Activated naive CD8-positive, alpha-beta T cell treated with anti-CD3 and anti-CD28 coated beads for 36 hours (primary cell): ENCODE data around the gene PGAM1. TPM values are rescaled to one million over a fixed set of nuclear protein-coding genes. Genes with fewer than 3 reads are reported as not detected.

ENCODE experiments used
- DNase-seq: peaks from one replicate; pipeline ENCODE4 v3.0.0; 2021
- H3K27ac Mint-ChIP-seq: one replicate; pipeline ENCODE4 v1.8.0; 2022; ENCODE audit warnings: mild to moderate bottlenecking, moderate library complexity, mixed read lengths
- H3K27me3 Mint-ChIP-seq: one replicate; pipeline ENCODE4 v1.8.0; 2022; ENCODE audit warnings: mild to moderate bottlenecking, mixed read lengths
- H3K36me3 Mint-ChIP-seq: one replicate; pipeline ENCODE4 v1.8.0; 2021; ENCODE audit warnings: mild to moderate bottlenecking, mixed read lengths
- H3K4me1 Mint-ChIP-seq: one replicate; pipeline ENCODE4 v1.8.0; 2021; ENCODE audit warnings: mixed read lengths
- H3K4me3 Mint-ChIP-seq: one replicate; pipeline ENCODE4 v1.8.0; 2022; ENCODE audit warnings: mild to moderate bottlenecking, moderate library complexity, mixed read lengths
- H3K9me3 Mint-ChIP-seq: one replicate; pipeline ENCODE4 v1.8.0; 2022; ENCODE audit warnings: mixed read lengths
- total RNA-seq, 2 experiments: library from RNA; stranded (reverse); gene quantifications; one replicate each; pipeline ENCODE4 v1.2.3, GENCODE V29; 2021

PGAM1 gene
- total RNA-seq: 100 to 1,000 TPM; 933 to 982 TPM

DNA sequence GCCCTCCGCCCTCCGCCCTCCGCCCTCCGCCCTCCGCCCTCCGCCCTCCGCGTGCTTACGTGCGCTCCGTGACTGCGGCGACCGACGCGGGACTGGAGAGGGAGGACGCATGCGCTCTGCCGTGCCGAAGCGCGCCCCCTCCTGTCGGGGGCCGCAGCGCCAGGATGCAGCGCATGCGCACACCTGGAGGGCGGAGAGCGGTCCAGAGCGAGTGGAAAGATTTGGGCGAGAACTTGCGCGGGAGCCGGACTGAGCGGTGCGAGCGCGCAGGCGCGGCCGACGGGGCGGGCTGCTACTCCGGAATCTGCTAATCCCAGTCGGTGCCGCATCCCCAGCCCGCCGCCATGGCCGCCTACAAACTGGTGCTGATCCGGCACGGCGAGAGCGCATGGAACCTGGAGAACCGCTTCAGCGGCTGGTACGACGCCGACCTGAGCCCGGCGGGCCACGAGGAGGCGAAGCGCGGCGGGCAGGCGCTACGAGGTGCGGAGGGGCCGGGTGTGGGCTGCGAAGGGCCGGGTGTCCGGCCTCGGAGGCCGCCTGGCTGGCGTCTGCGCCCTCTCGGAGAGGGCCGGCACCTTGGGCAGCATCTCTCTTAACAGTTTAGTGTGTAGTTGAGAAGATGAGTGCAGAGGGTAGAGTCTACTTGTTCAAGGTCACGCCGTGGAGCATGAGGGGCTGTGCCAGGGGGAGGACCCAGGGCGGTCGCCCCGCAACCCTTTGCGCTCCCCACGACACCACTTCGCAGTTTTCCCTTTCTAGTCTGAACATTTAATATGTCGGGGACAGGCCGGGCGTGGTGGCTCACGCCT lies at the start of gene PGAM1:
TSS of gene PGAM1 (plus strand) at position 228 of the 812 bp plus-strand sequence. CDS start at position 345, 117 bp downstream.
- peaks cover 50% of the 10 kb centered on the region for H3K36me3 Mint-ChIP-seq
- peaks cover 49% of the 10 kb centered on the region for H3K4me1 Mint-ChIP-seq
- DNase-seq: peak; percentile 98
- H3K9me3 Mint-ChIP-seq: peaks cover 1% of the 10 kb centered on the region
- peaks cover 3% of the 10 kb centered on the region for H3K27me3 Mint-ChIP-seq
- H3K4me3 Mint-ChIP-seq: peak within 1 kb of the TSS; percentile 89
- peak within 1 kb of the TSS; percentile 96 for H3K27ac Mint-ChIP-seq

GRCh38 chr10:97376413-97376812 lies 49.6 kb upstream of the PGAM1 start:
- Mint-ChIP-seq H3K27ac (no peak overlapping the region), H3K9me3 (no peaks in the 10 kb centered on the region), H3K4me1 (no peaks in the 10 kb centered on the region), H3K36me3 (peaks cover 12% of the 10 kb centered on the region), H3K4me3 (no peak overlapping the region), H3K27me3 (no peaks in the 10 kb centered on the region)
- DNase-seq: no peak

DNA sequence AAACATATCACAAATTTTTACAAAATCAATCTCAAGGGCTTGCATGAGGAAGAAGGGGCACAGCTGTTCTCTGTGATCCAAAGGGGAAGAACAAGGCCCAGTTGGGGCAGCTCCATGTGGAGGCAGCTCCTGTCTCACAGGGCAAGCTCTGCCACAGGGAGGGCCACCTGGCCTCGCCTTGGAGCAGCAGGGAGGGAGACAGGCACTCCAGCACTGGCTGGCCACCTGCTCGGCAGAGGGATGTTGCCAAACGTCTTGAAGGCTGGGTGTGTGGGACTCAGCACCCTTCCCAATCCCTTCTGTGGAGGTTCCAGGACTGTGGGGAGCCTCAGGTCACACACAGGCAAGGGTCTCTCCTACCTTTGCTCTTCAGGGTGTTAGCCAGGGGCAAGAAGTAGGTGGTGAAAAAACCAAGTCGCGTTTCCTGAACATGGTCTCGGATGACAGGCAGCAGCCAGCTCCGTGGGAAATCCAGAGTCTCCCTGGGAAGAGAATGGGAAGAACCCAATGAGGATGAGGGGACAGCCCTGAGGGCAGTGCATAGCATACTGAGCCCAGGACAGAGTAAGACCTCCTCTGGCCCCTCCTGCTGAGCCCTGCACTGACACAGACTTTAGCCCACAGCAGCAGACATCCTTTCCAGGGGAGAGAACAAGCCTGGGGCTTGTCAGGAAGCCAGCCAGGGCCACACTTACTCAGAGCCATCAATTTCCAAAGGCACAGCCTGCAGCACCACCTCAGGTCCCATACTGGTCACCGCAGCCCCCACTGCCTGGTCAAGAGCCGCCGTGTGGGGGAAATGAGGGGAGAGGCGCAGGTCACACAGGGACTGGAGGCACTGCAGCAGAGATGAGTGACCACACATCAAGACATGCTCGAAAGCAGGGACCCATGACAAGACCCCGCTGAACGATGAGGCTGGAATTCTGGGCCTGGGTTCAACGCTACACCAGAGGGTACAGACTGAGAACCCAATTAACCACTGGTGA lies 46.8 kb upstream of the PGAM1 start:
- Mint-ChIP-seq H3K9me3 (no peaks in the 10 kb centered on the region), H3K4me1 (no peaks in the 10 kb centered on the region), H3K36me3 (peaks cover 7% of the 10 kb centered on the region), H3K27ac (no peak overlapping the region), H3K27me3 (no peaks in the 10 kb centered on the region), H3K4me3 (no peak overlapping the region)
- no peak for DNase-seq

DNA sequence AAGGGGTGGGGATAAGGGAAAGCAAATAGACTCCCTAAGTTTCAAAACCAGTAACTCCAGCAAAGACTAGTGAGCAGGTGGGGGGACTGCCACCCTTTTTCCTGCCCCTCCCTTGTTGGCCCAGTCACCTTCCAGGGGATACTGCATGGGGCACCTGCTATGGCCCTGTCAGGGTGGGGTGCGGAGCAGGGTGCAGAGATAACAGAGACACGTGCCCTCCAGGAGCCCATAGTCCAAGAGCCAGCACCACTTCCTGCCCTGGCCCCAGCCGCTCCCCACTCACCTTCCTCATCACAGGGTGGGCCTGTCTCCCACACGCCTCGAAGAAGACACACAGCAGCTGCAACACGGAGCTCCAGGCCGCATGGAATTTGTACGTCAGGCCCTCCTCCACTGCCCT lies 45.5 kb upstream of the PGAM1 start:
- H3K36me3 Mint-ChIP-seq: peaks cover 4% of the 10 kb centered on the region
- no peak for DNase-seq
- H3K27ac Mint-ChIP-seq: no peak overlapping the region
- H3K9me3 Mint-ChIP-seq: no peaks in the 10 kb centered on the region
- no peak overlapping the region for H3K4me3 Mint-ChIP-seq
- H3K27me3 Mint-ChIP-seq: no peaks in the 10 kb centered on the region
- H3K4me1 Mint-ChIP-seq: no peaks in the 10 kb centered on the region

GRCh38 chr10:97381626-97382025 lies 44.4 kb upstream of the PGAM1 start:
- H3K4me1 Mint-ChIP-seq: no peaks in the 10 kb centered on the region
- no peaks in the 10 kb centered on the region for H3K9me3 Mint-ChIP-seq
- no peak for DNase-seq
- no peak overlapping the region for H3K27ac Mint-ChIP-seq
- no peaks in the 10 kb centered on the region for H3K27me3 Mint-ChIP-seq
- H3K36me3 Mint-ChIP-seq: peaks cover 3% of the 10 kb centered on the region
- no peak overlapping the region for H3K4me3 Mint-ChIP-seq

DNA sequence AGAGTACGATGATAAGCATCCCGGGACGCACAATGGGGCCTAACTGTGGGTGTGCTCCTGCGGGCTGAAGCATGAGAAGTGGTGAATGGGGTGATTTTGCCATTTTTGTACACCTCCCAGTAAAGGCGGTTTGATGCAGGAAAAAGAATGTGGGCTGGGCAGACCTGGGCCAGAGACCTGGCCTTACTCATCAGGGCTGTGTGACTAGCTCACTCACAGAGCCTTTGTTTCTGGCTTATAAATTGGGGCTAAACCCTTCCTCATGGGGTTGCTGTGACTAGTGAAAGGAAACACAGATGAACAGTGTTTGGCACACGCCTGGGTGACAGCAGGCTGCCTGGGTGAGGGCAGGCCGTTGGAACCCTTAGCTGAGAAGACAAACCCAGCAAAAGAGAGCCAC lies 42.8 kb upstream of the PGAM1 start:
- no peak overlapping the region for H3K4me3 Mint-ChIP-seq
- no peaks in the 10 kb centered on the region for H3K27me3 Mint-ChIP-seq
- no peak overlapping the region for H3K27ac Mint-ChIP-seq
- no peaks in the 10 kb centered on the region for H3K4me1 Mint-ChIP-seq
- no peak for DNase-seq
- H3K9me3 Mint-ChIP-seq: no peaks in the 10 kb centered on the region
- H3K36me3 Mint-ChIP-seq: peaks cover 7% of the 10 kb centered on the region

GRCh38 chr10:97384156-97384555 lies 41.8 kb upstream of the PGAM1 start:
- no peak for DNase-seq
- Mint-ChIP-seq H3K36me3 (peaks cover 13% of the 10 kb centered on the region), H3K4me1 (no peaks in the 10 kb centered on the region), H3K4me3 (no peak overlapping the region), H3K9me3 (no peaks in the 10 kb centered on the region), H3K27me3 (no peaks in the 10 kb centered on the region), H3K27ac (no peak overlapping the region)

DNA sequence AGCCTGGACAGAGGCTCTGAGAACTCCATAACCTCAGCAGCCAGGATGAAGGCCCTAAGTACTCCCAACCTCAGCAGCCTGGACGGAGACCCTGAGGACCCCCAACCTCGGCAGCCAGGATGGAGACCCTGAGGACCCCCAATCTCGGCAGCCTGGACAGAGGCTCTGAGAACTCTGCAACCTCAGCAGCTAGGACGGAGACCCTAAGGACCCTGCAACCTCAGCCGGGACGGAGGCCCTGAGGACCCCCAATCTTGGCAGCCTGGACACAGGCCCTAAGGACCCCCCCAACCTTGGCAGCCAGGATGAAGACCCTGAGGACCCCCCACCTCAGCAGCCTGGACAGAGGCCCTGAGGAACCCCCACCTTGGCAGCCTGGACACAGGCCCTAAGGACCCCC lies 41.4 kb upstream of the PGAM1 start:
- Mint-ChIP-seq H3K27ac (no peak overlapping the region), H3K36me3 (peaks cover 13% of the 10 kb centered on the region), H3K4me3 (no peak overlapping the region), H3K9me3 (no peaks in the 10 kb centered on the region), H3K4me1 (no peaks in the 10 kb centered on the region), H3K27me3 (no peaks in the 10 kb centered on the region)
- no peak for DNase-seq

DNA sequence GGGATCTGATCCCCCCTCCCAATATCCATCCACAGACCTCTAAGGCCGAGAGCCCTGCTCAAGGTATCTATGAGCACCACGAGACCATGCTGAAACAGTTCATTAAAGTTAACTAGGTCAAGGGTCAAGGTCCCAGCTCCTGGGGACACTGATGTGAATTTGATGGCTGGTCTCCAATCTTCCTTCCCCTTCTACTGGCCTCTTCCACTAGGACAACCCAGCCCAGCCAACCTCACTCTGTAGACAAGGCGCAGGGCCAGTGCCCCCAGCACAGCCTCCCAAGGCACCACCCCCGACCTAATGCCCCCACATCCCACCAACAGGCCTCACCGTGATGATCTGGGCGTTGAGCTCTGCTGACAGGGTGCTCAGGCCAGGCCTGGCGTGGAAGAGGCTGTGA lies 40.4 kb upstream of the PGAM1 start:
- no peak overlapping the region for H3K27ac Mint-ChIP-seq
- peaks cover 13% of the 10 kb centered on the region for H3K36me3 Mint-ChIP-seq
- no peaks in the 10 kb centered on the region for H3K4me1 Mint-ChIP-seq
- no peak overlapping the region for H3K4me3 Mint-ChIP-seq
- no peak for DNase-seq
- no peaks in the 10 kb centered on the region for H3K27me3 Mint-ChIP-seq
- no peaks in the 10 kb centered on the region for H3K9me3 Mint-ChIP-seq

DNA sequence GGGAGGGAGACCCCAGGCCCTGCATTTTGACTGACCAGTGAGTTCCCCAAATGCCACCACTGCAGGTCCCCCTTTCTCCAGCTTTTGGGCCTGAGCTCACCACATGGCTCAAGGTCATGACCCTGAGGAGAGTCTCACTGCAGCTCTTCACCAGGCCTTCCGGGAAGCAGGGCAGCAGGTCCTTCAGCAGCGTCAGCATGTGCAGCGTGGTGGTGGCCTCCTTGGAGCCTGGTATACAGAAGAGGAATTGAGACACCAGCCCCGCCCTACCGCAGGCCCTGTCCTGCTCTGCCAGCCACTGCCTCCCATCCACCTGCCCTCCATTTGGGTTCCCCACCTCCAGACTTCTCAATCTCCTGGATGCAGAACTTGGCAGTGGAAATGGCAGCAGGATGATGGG lies 37.8 kb upstream of the PGAM1 start:
- Mint-ChIP-seq H3K9me3 (no peaks in the 10 kb centered on the region), H3K36me3 (peaks cover 16% of the 10 kb centered on the region), H3K4me1 (peaks cover 1% of the 10 kb centered on the region), H3K4me3 (no peak overlapping the region), H3K27me3 (no peaks in the 10 kb centered on the region), H3K27ac (no peak overlapping the region)
- DNase-seq: no peak

DNA sequence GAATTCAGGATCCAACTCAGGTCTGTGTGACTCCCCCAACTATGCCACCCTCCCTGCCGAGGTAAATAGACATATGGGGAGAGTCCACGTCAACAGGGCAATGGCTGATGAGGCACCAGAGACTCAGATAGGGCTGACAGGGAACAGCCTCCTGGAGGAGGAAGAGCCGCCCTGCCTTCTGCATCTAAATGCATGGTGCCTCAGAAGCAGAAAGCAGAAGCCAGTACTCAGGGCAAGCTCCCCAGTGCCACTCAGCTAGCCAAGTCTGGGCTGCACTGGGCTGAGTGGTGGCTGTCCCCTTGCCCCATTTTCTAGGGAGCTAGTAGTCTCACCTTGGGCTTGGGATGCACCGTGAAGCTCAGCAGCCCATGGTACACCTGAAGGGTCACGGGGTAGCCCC lies 35.9 kb upstream of the PGAM1 start:
- Mint-ChIP-seq H3K4me1 (peaks cover 6% of the 10 kb centered on the region), H3K36me3 (peaks cover 24% of the 10 kb centered on the region), H3K9me3 (no peaks in the 10 kb centered on the region), H3K4me3 (no peak overlapping the region), H3K27me3 (no peaks in the 10 kb centered on the region), H3K27ac (no peak overlapping the region)
- DNase-seq: no peak

GRCh38 chr10:97393034-97393573 lies 32.9 kb upstream of the PGAM1 start:
- Mint-ChIP-seq H3K27me3 (no peaks in the 10 kb centered on the region), H3K27ac (no peak overlapping the region), H3K9me3 (no peaks in the 10 kb centered on the region), H3K4me1 (peaks cover 6% of the 10 kb centered on the region), H3K36me3 (peaks cover 24% of the 10 kb centered on the region), H3K4me3 (no peak overlapping the region)
- DNase-seq: no peak

DNA sequence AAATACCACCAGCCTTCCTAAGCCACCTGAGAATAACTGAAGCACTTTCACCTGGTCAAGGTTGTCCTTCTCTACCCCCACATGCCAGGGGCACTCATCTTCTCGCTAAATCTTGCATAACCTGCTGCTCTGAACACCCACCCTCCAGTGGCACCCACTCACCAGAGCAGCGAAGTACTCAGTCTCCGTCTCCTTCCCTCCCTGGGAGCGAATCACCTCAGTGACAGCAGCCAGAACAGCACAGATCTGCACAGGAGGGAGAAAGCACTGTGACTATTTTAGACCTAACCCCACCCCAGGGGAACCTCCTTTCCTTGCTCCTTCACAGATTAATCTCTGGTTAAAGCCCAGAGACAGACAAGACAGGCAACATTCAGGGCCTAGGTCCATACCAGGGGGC lies 29.9 kb upstream of the PGAM1 start:
- H3K36me3 Mint-ChIP-seq: peaks cover 19% of the 10 kb centered on the region
- H3K27me3 Mint-ChIP-seq: no peaks in the 10 kb centered on the region
- DNase-seq: no peak
- no peak overlapping the region for H3K4me3 Mint-ChIP-seq
- H3K27ac Mint-ChIP-seq: no peak overlapping the region
- no peaks in the 10 kb centered on the region for H3K9me3 Mint-ChIP-seq
- peaks cover 7% of the 10 kb centered on the region for H3K4me1 Mint-ChIP-seq

DNA sequence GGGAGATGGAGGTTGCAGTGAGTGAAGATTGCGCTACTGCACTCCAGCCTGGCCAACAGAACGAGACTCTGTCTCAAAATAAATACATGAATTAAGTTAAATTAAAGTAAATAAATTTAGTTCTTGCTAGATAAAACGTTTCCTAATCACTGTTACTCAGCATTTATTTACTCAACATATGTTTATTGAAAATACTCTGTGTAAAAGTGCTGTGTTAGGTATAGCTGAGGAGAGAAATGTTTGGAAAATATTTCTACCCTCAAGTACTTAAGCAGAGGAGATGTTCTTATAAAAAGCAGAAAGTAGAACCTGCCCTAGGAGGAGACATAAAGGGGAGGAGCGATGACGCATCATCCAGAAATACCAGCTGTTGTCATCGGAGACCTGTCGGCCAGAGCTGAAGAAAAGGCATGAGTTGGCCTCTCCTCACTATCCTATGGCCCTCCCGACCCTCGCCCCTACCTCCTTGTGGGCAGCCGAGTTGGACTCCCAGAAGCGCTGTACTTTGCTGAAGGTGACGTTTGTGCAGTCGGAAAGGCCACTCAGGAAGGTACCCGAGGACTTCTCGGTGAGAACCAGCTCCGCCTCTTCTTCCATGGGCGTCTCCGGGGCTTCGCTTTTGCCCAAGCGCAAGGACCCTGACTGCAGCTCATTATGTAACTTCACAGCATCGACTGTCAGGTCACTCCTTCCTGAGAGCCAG lies 26.0 kb upstream of the PGAM1 start:
- peak overlapping the region; percentile 91 for H3K27ac Mint-ChIP-seq

More for the DNA sequence above, 26.0 kb upstream of the PGAM1 start:
- Mint-ChIP-seq H3K9me3 (no peaks in the 10 kb centered on the region), H3K4me3 (peak overlapping the region; percentile 93), H3K4me1 (peaks cover 6% of the 10 kb centered on the region), H3K36me3 (peaks cover 8% of the 10 kb centered on the region), H3K27me3 (no peaks in the 10 kb centered on the region)
- DNase-seq: no peak
